Tibial nerve (tissue), 4 donors: Measurements from ENCODE around the gene DIABLO. TPM values are rescaled to one million over a fixed set of nuclear protein-coding genes. Genes with fewer than 3 reads are reported as not detected.
"Not testable (repeated sequence)": the region's sequence is repeated elsewhere in the genome, so short reads cannot be mapped to it uniquely, and the experiment has no call there.

ENCODE experiments used
- DNase-seq, 2 donors: peaks; one replicate each; pipeline ENCODE4 v3.0.0-alpha.2; 2019; ENCODE audit warnings: low spot score in 2 of 2
- H3K27ac ChIP-seq, 4 donors: fragments of 200-600 bp; sonication (generic) in 3 of 4; one replicate each; pipeline ENCODE4 v1.5.1; 2017 to 2019; ENCODE audit warnings: mild to moderate bottlenecking in 1 of 4
- H3K27me3 ChIP-seq, 2 donors: fragments of 200-600 bp; sonication (generic) in 1 of 2; one replicate each; pipeline versions ENCODE4 v1.5.1 to v1.6.0; 2017 to 2019
- H3K36me3 ChIP-seq, 3 donors: fragments of 200-600 bp; sonication (generic); one replicate each; pipeline ENCODE4 v1.5.1; 2018 to 2019
- H3K4me1 ChIP-seq, 4 donors: fragments of 200-600 bp; sonication (generic) in 3 of 4; one replicate each; pipeline ENCODE4 v1.5.1; 2017 to 2019
- H3K4me3 ChIP-seq, 4 donors: fragments of 200-600 bp; sonication (generic) in 3 of 4; one replicate each; pipeline ENCODE4 v1.5.1; 2017 to 2019; ENCODE audit warnings: mild to moderate bottlenecking in 1 of 4, moderate library complexity in 1 of 4
- H3K9me3 ChIP-seq, 4 donors: fragments of 200-600 bp; sonication (generic) in 3 of 4; one replicate each; pipeline ENCODE4 v1.5.1; 2017 to 2019
- CTCF ChIP-seq, 5 experiments: fragments of 200-600 bp in 3 of 5; fragments of 450-650 bp in 2 of 5; sonication (generic) in 3 of 5; IDR thresholded peaks; one replicate each; pipeline ENCODE4 v1.5.1; 2016 to 2019; ENCODE audit warnings: antibody characterized with exemption in 5 of 5, mild to moderate bottlenecking in 3 of 5, moderate library complexity in 2 of 5
- EP300 ChIP-seq, 2 donors: sonication (generic); formaldehyde crosslinking; IDR thresholded peaks; one replicate each; pipeline ENCODE4 v1.6.1; 2017; ENCODE audit warnings: antibody characterized with exemption in 2 of 2, mild to moderate bottlenecking in 1 of 2
- POLR2A ChIP-seq, 2 donors: fragments of 450-650 bp; IDR thresholded peaks; one replicate each; pipeline ENCODE4 v1.6.1; 2017; ENCODE audit warnings: antibody characterized with exemption in 2 of 2, mild to moderate bottlenecking in 2 of 2, moderate library complexity in 2 of 2
- WGBS, 2 donors: methylation state at CpG; one replicate each; pipeline ENCODE4 v1.1.5; 2018; 5-methylcytosine and 5-hydroxymethylcytosine counted together
- total RNA-seq, 4 donors: library from RNA; depleted of rRNA; stranded (reverse); fragments of >200 nt; gene quantifications; one replicate each; pipeline ENCODE4 v1.1.0, GENCODE V29; 2016

Gene DIABLO
- total RNA-seq, 4 donors from 2014 or later: 40.8 to 52.5 (median 42.5) TPM

- no peak for DNase-seq
- H3K27me3 ChIP-seq: peaks cover 10 to 47% of the 10 kb centered on the region in 2 donors
Observed at GRCh38 chr12:122205053-122205925, 20.6 kb downstream of the DIABLO start.

GRCh38 chr12:122204167-122205052, 21.4 kb downstream of the DIABLO start:
- peaks cover 0 to 35% (median 10%) of the 10 kb centered on the region in 4 donors for H3K4me1 ChIP-seq
- peaks cover 10 to 56% of the 10 kb centered on the region in 2 donors for H3K27me3 ChIP-seq
- peak overlapping the region; percentile 40 to 63 (median 52) for H3K4me3 ChIP-seq
- H3K27ac ChIP-seq: no peak overlapping the region
- no peaks in the 10 kb centered on the region for H3K9me3 ChIP-seq
- 19 to 36% methylated on average over 17 to 27 of the region's 71 CpGs for WGBS, 2 donors
- no peak for TF ChIP-seq EP300 (IDR thresholded peaks at IDR 0.05)
- no peak for TF ChIP-seq CTCF (IDR thresholded peaks at IDR 0.05)
- no peak for TF ChIP-seq POLR2A (IDR thresholded peaks at IDR 0.05)
- H3K36me3 ChIP-seq: peaks cover 0 to 34% (median 11%) of the 10 kb centered on the region in 3 donors
- DNase-seq: no peak

More at GRCh38 chr12:122205053-122205925, 20.6 kb downstream of the DIABLO start:
- Histone ChIP-seq H3K4me3 (no peak overlapping the region), H3K36me3 (peaks cover 0 to 42% (median 11%) of the 10 kb centered on the region in 3 donors), H3K27ac (no peak overlapping the region), H3K4me1 (peaks cover 0 to 35% (median 10%) of the 10 kb centered on the region in 4 donors), H3K9me3 (no peaks in the 10 kb centered on the region)
- WGBS, 2 donors: 35 to 49% methylated on average over 23 of the region's 23 CpGs
- TF ChIP-seq EP300 (IDR thresholded peaks at IDR 0.05) (no peak), POLR2A (IDR thresholded peaks at IDR 0.05) (no peak), CTCF (IDR thresholded peaks at IDR 0.05) (no peak)

- WGBS, 2 donors: 1 to 2% methylated on average over 30 to 67 of the region's 104 CpGs
- Histone ChIP-seq H3K4me3 (peak within 1 kb of the TSS; percentile 40 to 63 (median 60)), H3K27me3 (peaks cover 10 to 61% of the 10 kb centered on the region in 2 donors), H3K36me3 (peaks cover 0 to 25% (median 11%) of the 10 kb centered on the region in 3 donors), H3K9me3 (no peaks in the 10 kb centered on the region), H3K4me1 (peaks cover 0 to 35% (median 10%) of the 10 kb centered on the region in 4 donors), H3K27ac (no peak within 1 kb of the TSS)
- DNase-seq: no peak
- no peak for TF ChIP-seq POLR2A (IDR thresholded peaks at IDR 0.05)
- no peak for TF ChIP-seq CTCF (IDR thresholded peaks at IDR 0.05)
- TF ChIP-seq EP300 (IDR thresholded peaks at IDR 0.05): no peak
Observed at GRCh38 chr12:122203301-122204166, 22.3 kb downstream of the DIABLO start, which contains the start of gene B3GNT4. Gene B3GNT4 (plus strand): TSS chr12:122203709. CDS start chr12:122204619, 910 bp downstream.

- peaks cover 0 to 35% (median 10%) of the 10 kb centered on the region in 4 donors for H3K4me1 ChIP-seq
- 59 to 61% methylated on average over 19 of the region's 19 CpGs for WGBS, 2 donors
- not testable (repeated sequence) for DNase-seq, H3K9me3 ChIP-seq, H3K27ac ChIP-seq
- H3K4me3 ChIP-seq: peak overlapping the region; percentile 40 to 63 (median 60)
- peaks cover 10 to 66% of the 10 kb centered on the region in 2 donors for H3K27me3 ChIP-seq
- H3K36me3 ChIP-seq: peaks cover 0 to 18% (median 5%) of the 10 kb centered on the region in 3 donors
Observed at GRCh38 chr12:122202811-122203210, 23.0 kb downstream of the DIABLO start.
